Measurements from ENCODE around the gene LRIG2. TPM values are rescaled to one million over a fixed set of nuclear protein-coding genes. Genes with fewer than 3 reads are reported as not detected.
"Not testable (repeated sequence)": the region's sequence is repeated elsewhere in the genome, so short reads cannot be mapped to it uniquely, and the experiment has no call there.

Gene LRIG2
- total RNA-seq, 1 experiment from 2014 or later = 23.2 TPM

- Mint-ChIP-seq H3K9me3 (peaks cover 0 to 2% of the 10 kb centered on the region in 2 experiments; a peak in 2 of 5 replicates), H3K4me3 (no peak overlapping the region), H3K27me3 (ENCODE audit: low read depth) (no peaks in the 10 kb centered on the region), H3K27ac (peak overlapping the region in 1 of 3 experiments; percentile 51; a peak in 3 of 7 replicates), H3K4me1 (peaks cover 21 to 27% of the 10 kb centered on the region in 2 experiments), H3K36me3 (ENCODE audit: insufficient read depth in 1 of 3, low read depth in 3 of 3) (no peaks in the 10 kb centered on the region; a peak in 1 of 7 replicates)
- Histone ChIP-seq H3K9me3 (ENCODE audit: control insufficient read depth, low read depth, low read length) (no peaks in the 10 kb centered on the region), H4K5ac (ENCODE audit: insufficient read length, low read depth, low read length) (no peak overlapping the region), H2BK15ac (ENCODE audit: low read depth, low read length) (no peak overlapping the region), H3K56ac (ENCODE audit: insufficient read length, low read depth, low read length) (no peak overlapping the region), H4K91ac (ENCODE audit: insufficient read length, low read depth, low read length) (no peak overlapping the region), H3K23ac (ENCODE audit: insufficient read length, low read depth, low read length) (no peak overlapping the region), H2AK5ac (ENCODE audit: insufficient read length, low read length) (no peak overlapping the region), H3K4ac (ENCODE audit: low read depth, low read length) (no peak overlapping the region), H4K20me1 (ENCODE audit: control insufficient read depth, insufficient read depth, insufficient read length) (no peaks in the 10 kb centered on the region), H2AFZ (ENCODE audit: low read length) (no peak overlapping the region), H3K79me2 (ENCODE audit: insufficient read depth, low read length) (no peaks in the 10 kb centered on the region), H3K79me1 (ENCODE audit: insufficient read depth, low read depth, low read length, poor library complexity, severe bottlenecking) (no peaks in the 10 kb centered on the region), H3K23me2 (ENCODE audit: insufficient read length, low read depth, low read length, poor library complexity, severe bottlenecking) (no peaks in the 10 kb centered on the region), H3K9ac (ENCODE audit: extremely low read depth, insufficient read length, low read length) (no peak overlapping the region), H2BK20ac (ENCODE audit: low read depth, low read length, poor library complexity, severe bottlenecking) (no peak overlapping the region), H2BK12ac (ENCODE audit: insufficient read length, low read depth, low read length) (no peak overlapping the region), H2BK120ac (ENCODE audit: low read depth, low read length, poor library complexity, severe bottlenecking) (no peak overlapping the region), H3K4me1 (ENCODE audit: insufficient read depth, low read length) (peaks cover under 1% of the 10 kb centered on the region; the same call in 1 of the 2 replicates), H3K14ac (ENCODE audit: insufficient read depth, low read length) (no peak overlapping the region), H3K27ac (ENCODE audit: insufficient read length, low read depth, low read length) (no peak overlapping the region), H3K4me2 (ENCODE audit: insufficient read depth, insufficient read length, low read length) (no peak overlapping the region), H3K18ac (ENCODE audit: insufficient read length, low read depth, low read length) (no peak overlapping the region), H4K8ac (replicated peaks; ENCODE audit: insufficient read length, low read depth, low read length) (no peak overlapping the region), H3T11ph (ENCODE audit: low read length) (no peak overlapping the region), H3K27me3 (ENCODE audit: insufficient read depth, low read length) (no peaks in the 10 kb centered on the region), H2BK5ac (ENCODE audit: insufficient read length, low read length) (no peak overlapping the region)
- DNase-seq = no peak
- WGBS (ENCODE audit: extremely low coverage, insufficient read length, low lambda C conversion rate) = no CpG with 5 or more reads among the region's 4 CpGs
- no peak for TF ChIP-seq CTCF (conservative IDR thresholded peaks at IDR 0.05)
These were observed 74.8 kb downstream of the LRIG2 start for GRCh38 chr1:113147826-113148225.

DNA sequence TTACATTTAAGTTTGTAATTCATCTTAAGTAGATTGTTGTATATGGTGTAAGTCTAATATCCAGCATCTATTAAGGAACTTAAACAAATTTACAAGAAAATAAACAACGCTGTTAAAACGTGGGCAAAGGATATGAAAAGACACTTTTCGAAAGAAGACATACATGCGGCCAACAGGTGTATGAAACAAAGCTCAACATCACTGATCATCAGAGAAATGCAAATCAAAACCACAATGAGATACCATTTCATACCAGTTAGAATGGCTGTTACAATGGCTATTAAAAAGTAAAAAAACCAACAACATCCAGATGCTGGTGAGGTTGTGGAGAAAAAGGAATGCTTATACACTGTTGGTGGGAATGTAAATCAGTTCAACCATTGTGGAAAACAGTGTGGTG is 77.5 kb downstream of the LRIG2 start:
- not testable (repeated sequence) for H2AK5ac ChIP-seq (ENCODE audit: insufficient read length, low read length)

More for the DNA sequence above, 77.5 kb downstream of the LRIG2 start:
- H3K14ac ChIP-seq (ENCODE audit: insufficient read depth, low read length); H4K91ac ChIP-seq (ENCODE audit: insufficient read length, low read depth, low read length); H3K36me3 Mint-ChIP-seq (ENCODE audit: insufficient read depth in 1 of 3, low read depth in 3 of 3); H3K27me3 Mint-ChIP-seq (ENCODE audit: low read depth); H4K5ac ChIP-seq (ENCODE audit: insufficient read length, low read depth, low read length); H3K23me2 ChIP-seq (ENCODE audit: insufficient read length, low read depth, low read length, poor library complexity, severe bottlenecking); H2AFZ ChIP-seq (ENCODE audit: low read length); H3K56ac ChIP-seq (ENCODE audit: insufficient read length, low read depth, low read length); H2BK120ac ChIP-seq (ENCODE audit: low read depth, low read length, poor library complexity, severe bottlenecking); H3K27me3 ChIP-seq (ENCODE audit: insufficient read depth, low read length); H3K79me1 ChIP-seq (ENCODE audit: insufficient read depth, low read depth, low read length, poor library complexity, severe bottlenecking); H4K8ac ChIP-seq (replicated peaks; ENCODE audit: insufficient read length, low read depth, low read length); H3T11ph ChIP-seq (ENCODE audit: low read length); H3K4me3 Mint-ChIP-seq; H2BK12ac ChIP-seq (ENCODE audit: insufficient read length, low read depth, low read length); H3K27ac ChIP-seq (ENCODE audit: insufficient read length, low read depth, low read length); H3K79me2 ChIP-seq (ENCODE audit: insufficient read depth, low read length); H3K23ac ChIP-seq (ENCODE audit: insufficient read length, low read depth, low read length); H2BK20ac ChIP-seq (ENCODE audit: low read depth, low read length, poor library complexity, severe bottlenecking); H2BK15ac ChIP-seq (ENCODE audit: low read depth, low read length); H3K9me3 ChIP-seq (ENCODE audit: control insufficient read depth, low read depth, low read length); H2BK5ac ChIP-seq (ENCODE audit: insufficient read length, low read length); H3K9me3 Mint-ChIP-seq; H3K27ac Mint-ChIP-seq; DNase-seq; H3K4me1 ChIP-seq (ENCODE audit: insufficient read depth, low read length); H3K18ac ChIP-seq (ENCODE audit: insufficient read length, low read depth, low read length); H4K20me1 ChIP-seq (ENCODE audit: control insufficient read depth, insufficient read depth, insufficient read length); H3K4me2 ChIP-seq (ENCODE audit: insufficient read depth, insufficient read length, low read length); H3K9ac ChIP-seq (ENCODE audit: extremely low read depth, insufficient read length, low read length); H3K4ac ChIP-seq (ENCODE audit: low read depth, low read length): not testable (repeated sequence)
- WGBS (ENCODE audit: extremely low coverage, insufficient read length, low lambda C conversion rate) = no CpG with 5 or more reads among the region's 4 CpGs
- peaks cover 18 to 29% of the 10 kb centered on the region in 2 experiments for H3K4me1 Mint-ChIP-seq
